H1 (cell line): ENCODE measurements around the gene PDGFD. TPM values are rescaled to one million over a fixed set of nuclear protein-coding genes. Genes with fewer than 3 reads are reported as not detected.

ENCODE experiments used
- CHD7 ChIP-seq: fragments of 300-600 bp; sonication (generic); IDR thresholded peaks from 2 replicates; pipeline ENCODE4 v1.7.1; 2012; ENCODE audit warnings: low read length, moderate library complexity, mild to moderate bottlenecking, inconsistent platforms; ENCODE audit not compliant: insufficient replicate concordance
- GABPA ChIP-seq: IDR thresholded peaks from 2 replicates; pipeline ENCODE4 v1.6.1; 2011; ENCODE audit warnings: mild to moderate bottlenecking, low read length, moderate library complexity, borderline replicate concordance; ENCODE audit not compliant: insufficient read depth
- KDM4A ChIP-seq: IDR thresholded peaks from one replicate; pipeline ENCODE4 v1.7.1; 2012; ENCODE audit warnings: low read depth, mild to moderate bottlenecking, moderate library complexity, low read length, inconsistent platforms; ENCODE audit not compliant: severe bottlenecking
- polyA plus RNA-seq, 7 experiments: library from polyadenylated mRNA; depleted of rRNA in 3 of 7; stranded (reverse) in 5 of 7; unstranded in 2 of 7; fragments of >200 nt in 5 of 7; fragments of 200-250 nt in 2 of 7; gene quantifications; 1 replicate in 5 of 7; 2 replicates in 1 of 7; 4 replicates in 1 of 7; pipeline versions ENCODE4 v1.2.1 to v1.2.3, GENCODE V29; 2011 to 2013; ENCODE audit warnings: missing spikeins in 2 of 7, mixed read lengths in 2 of 7
- total RNA-seq: library from RNA; stranded (reverse); fragmentation: NEBNext Ultra II Directional; extraction: Animal tissue kit (Norgen Biotek cat#: 25700); gene quantifications from 2 replicates; pipeline ENCODE4 v1.2.1, GENCODE V29; 2021

PDGFD gene
- total and polyA plus RNA-seq, 2 of the 8 experiments (the other 6 are each of a cell fraction or from before 2014, with no cell fraction given) = 1.1 to 3.9 TPM

GRCh38 chr11:103967985-103968384, 196.0 kb downstream of the PDGFD start (continued):
- no peak for TF ChIP-seq CHD7
- no peak for TF ChIP-seq KDM4A
- no peak for TF ChIP-seq GABPA
